Suprapubic skin (tissue), 4 donors: ENCODE results near the gene ZNF329. TPM values are rescaled to one million over a fixed set of nuclear protein-coding genes. Genes with fewer than 3 reads are reported as not detected.

Source experiments
- DNase-seq, 2 donors: peaks; one replicate each; pipeline ENCODE4 v3.0.0-alpha.2; 2019; ENCODE audit warnings: low spot score in 2 of 2
- H3K27ac ChIP-seq: fragments of 200-600 bp; sonication (generic); one replicate; pipeline ENCODE4 v1.5.1; 2019
- H3K27me3 ChIP-seq: fragments of 200-600 bp; sonication (generic); one replicate; pipeline ENCODE4 v1.5.1; 2019
- H3K36me3 ChIP-seq: fragments of 200-600 bp; sonication (generic); one replicate; pipeline ENCODE4 v1.5.1; 2019
- H3K4me1 ChIP-seq: fragments of 200-600 bp; sonication (generic); one replicate; pipeline ENCODE4 v1.5.1; 2019
- H3K4me3 ChIP-seq: fragments of 200-600 bp; sonication (generic); one replicate; pipeline ENCODE4 v1.5.1; 2019; ENCODE audit warnings: mild to moderate bottlenecking
- H3K9me3 ChIP-seq: fragments of 200-600 bp; sonication (generic); one replicate; pipeline ENCODE4 v1.5.1; 2019
- EP300 ChIP-seq: sonication (generic); formaldehyde crosslinking; IDR thresholded peaks from one replicate; pipeline ENCODE4 v1.6.1; 2017; ENCODE audit warnings: antibody characterized with exemption
- POLR2A ChIP-seq, 2 donors: fragments of 450-650 bp; IDR thresholded peaks; one replicate each; pipeline ENCODE4 v1.6.1; 2017; ENCODE audit warnings: antibody characterized with exemption in 2 of 2, mild to moderate bottlenecking in 2 of 2, moderate library complexity in 2 of 2
- POLR2AphosphoS5 ChIP-seq, 3 donors: sonication (generic); formaldehyde crosslinking; IDR thresholded peaks; one replicate each; pipeline ENCODE4 v1.6.1; 2017; ENCODE audit warnings: antibody characterized with exemption in 3 of 3
- WGBS: methylation state at CpG from one replicate; pipeline ENCODE4 v1.1.5; 2018; 5-methylcytosine and 5-hydroxymethylcytosine counted together
- total RNA-seq, 4 donors: library from RNA; depleted of rRNA; stranded (reverse); fragments of >200 nt; gene quantifications; one replicate each; pipeline ENCODE4 v1.1.0, GENCODE V29; 2016
- TF ChIP-seq, protein P1 (sequence below), 2 donors: fragments of 200-600 bp in 1 of 2; fragments of 450-650 bp in 1 of 2; sonication (generic) in 1 of 2; IDR thresholded peaks; one replicate each; pipeline ENCODE4 v1.5.1; 2016 to 2019; ENCODE audit warnings: antibody characterized with exemption in 2 of 2, mild to moderate bottlenecking in 1 of 2, moderate library complexity in 1 of 2

Gene ZNF329
- total RNA-seq, 4 donors from 2014 or later: 6.5 to 11.6 (median 9.9) TPM

DNA sequence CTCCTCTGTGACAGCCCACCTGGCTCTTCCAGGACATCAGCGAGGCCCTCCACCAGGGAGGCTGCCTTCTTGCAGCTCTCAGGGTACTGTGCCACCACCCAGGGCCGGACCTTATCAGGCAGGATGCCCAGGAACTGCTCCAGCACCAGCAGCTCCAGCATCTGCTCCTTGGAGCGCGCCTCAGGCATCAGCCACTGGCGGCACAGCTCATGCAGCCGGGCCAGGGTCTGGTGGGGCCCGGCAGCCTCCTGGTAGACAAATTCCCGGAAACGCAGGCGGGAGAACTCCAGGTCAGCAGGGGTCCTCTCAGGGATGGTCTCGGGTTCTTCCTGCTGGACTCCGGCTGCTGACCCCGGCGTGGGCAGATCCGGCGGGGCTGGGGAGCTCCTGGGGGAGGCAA lies 60.7 kb downstream of the ZNF329 start:
- Histone ChIP-seq H3K4me1 (no peaks in the 10 kb centered on the region), H3K4me3 (no peak overlapping the region), H3K27me3 (no peaks in the 10 kb centered on the region), H3K27ac (no peak overlapping the region), H3K36me3 (peaks cover 44% of the 10 kb centered on the region), H3K9me3 (peaks cover 44% of the 10 kb centered on the region)
- WGBS: 98% methylated on average over 6 of the region's 16 CpGs
- DNase-seq: no peak
- TF ChIP-seq, protein P1, sequence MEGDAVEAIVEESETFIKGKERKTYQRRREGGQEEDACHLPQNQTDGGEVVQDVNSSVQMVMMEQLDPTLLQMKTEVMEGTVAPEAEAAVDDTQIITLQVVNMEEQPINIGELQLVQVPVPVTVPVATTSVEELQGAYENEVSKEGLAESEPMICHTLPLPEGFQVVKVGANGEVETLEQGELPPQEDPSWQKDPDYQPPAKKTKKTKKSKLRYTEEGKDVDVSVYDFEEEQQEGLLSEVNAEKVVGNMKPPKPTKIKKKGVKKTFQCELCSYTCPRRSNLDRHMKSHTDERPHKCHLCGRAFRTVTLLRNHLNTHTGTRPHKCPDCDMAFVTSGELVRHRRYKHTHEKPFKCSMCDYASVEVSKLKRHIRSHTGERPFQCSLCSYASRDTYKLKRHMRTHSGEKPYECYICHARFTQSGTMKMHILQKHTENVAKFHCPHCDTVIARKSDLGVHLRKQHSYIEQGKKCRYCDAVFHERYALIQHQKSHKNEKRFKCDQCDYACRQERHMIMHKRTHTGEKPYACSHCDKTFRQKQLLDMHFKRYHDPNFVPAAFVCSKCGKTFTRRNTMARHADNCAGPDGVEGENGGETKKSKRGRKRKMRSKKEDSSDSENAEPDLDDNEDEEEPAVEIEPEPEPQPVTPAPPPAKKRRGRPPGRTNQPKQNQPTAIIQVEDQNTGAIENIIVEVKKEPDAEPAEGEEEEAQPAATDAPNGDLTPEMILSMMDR (IDR thresholded peaks at IDR 0.05): no peak
- TF ChIP-seq EP300 (no peak), POLR2A (IDR thresholded peaks at IDR 0.05) (no peak), POLR2AphosphoS5 (IDR thresholded peaks at IDR 0.05) (no peak)

DNA sequence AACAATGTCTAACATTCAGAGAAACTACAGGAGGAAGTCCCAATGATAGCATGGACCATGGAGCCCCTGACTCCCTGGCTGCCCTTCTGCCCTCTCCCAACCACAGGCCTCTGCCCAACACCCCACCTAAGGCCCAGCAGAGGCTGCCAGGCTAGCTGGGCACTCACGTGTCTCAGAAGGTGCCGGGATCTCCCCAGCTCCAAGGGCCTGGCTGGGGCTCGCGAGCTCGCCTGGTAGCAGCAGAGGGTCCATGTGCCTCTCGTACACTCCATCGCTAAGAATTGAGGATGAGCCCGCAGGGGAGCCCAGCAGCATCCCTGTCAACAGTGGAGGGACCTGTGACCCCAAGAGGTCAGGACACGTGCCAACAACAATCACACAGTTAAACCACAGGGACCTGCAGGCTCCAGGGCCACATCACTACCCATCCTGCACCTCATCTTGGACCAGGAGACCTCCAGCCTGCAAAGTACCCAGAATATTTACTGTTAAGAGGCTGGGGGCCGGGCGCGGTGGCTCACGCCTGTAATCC lies 62.0 kb downstream of the ZNF329 start:
- TF ChIP-seq EP300 (no peak), POLR2AphosphoS5 (IDR thresholded peaks at IDR 0.05) (no peak), POLR2A (IDR thresholded peaks at IDR 0.05) (no peak)
- TF ChIP-seq, protein P1 (IDR thresholded peaks at IDR 0.05): no peak
- Histone ChIP-seq H3K27me3 (no peaks in the 10 kb centered on the region), H3K4me3 (no peak overlapping the region), H3K9me3 (peaks cover 52% of the 10 kb centered on the region), H3K4me1 (no peaks in the 10 kb centered on the region), H3K27ac (no peak overlapping the region), H3K36me3 (peaks cover 53% of the 10 kb centered on the region)
- no peak for DNase-seq
- WGBS: 99% methylated on average over 13 of the region's 13 CpGs

DNA sequence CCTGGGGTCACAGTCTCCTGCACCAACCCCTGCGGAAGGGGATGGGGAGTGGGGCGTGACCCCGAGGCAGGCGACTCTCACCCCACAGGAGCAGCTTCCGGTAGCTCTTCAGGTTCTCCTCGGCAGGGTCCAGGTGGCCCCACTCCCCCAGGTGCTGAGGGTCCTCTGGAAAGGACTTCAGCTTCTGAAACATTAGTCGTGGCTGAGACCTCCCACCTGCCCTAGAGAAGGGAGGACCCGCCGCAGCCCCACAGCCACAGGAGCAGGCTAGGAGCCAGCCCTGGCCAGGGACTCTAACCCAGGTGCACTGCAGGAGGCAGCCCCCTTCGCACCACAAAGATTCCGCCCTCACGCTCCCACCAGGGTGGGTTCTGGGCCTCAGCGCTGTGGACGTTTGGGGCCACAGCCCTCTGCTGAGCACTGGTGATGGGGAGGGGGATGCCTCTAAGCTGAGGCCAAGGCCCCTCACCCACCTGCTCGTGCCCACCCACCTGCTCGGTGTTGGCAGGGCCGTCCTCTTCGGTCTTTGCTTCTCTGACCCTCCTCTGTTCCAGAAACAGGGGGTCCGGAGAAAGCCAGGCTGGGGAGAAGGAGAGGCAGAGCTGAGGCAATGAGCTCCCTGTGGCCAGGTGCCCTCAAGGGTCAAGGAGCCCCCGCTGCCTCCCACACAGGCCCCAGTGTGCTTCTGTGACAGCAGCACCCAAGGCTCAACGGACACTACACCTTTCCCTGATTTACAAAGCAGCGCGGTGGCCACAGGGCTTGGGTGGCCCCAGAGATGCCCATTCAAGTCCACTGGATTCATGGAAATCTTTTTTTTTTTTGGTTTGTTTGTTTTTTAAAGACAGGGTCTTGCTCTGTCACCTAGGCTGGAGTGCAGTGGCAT lies 63.5 kb downstream of the ZNF329 start:
- DNase-seq: no peak
- H3K27me3 ChIP-seq: no peaks in the 10 kb centered on the region
- H3K4me3 ChIP-seq: no peak overlapping the region
- 92% methylated on average over 23 of the region's 23 CpGs for WGBS
- no peaks in the 10 kb centered on the region for H3K4me1 ChIP-seq
- H3K36me3 ChIP-seq: peaks cover 53% of the 10 kb centered on the region
- H3K9me3 ChIP-seq: peaks cover 57% of the 10 kb centered on the region
- H3K27ac ChIP-seq: no peak overlapping the region
- TF ChIP-seq, protein P1 (IDR thresholded peaks at IDR 0.05): no peak
- no peak for TF ChIP-seq POLR2A (IDR thresholded peaks at IDR 0.05)
- no peak for TF ChIP-seq POLR2AphosphoS5 (IDR thresholded peaks at IDR 0.05)
- TF ChIP-seq EP300: no peak

DNA sequence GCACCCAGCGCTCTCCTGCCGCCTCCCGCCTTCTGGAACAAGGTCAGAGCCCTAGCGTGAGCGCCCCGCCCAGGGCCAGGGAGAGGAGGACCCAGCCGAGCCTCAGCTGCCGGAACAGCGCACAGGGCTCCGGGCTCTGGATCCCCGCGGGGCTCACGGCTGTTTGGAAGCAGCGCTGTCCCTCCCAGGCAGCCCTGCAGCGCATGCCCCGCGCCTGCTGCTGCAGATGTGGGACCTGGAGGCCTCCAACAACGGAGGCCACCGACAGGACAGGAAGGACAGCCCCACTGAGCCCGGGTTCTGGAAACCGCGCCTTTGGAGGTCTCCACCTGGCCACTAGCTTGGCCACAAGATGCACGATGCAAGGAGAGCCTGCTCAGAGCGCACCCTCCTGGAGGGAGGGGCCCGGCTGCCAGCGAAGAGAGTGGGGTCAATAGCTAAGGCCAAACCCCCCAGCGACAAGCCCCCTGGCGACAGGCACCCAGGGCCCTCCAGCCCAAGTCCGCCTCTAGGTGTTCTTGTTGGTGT lies 65.2 kb downstream of the ZNF329 start:
- Histone ChIP-seq H3K4me3 (no peak overlapping the region), H3K9me3 (peaks cover 57% of the 10 kb centered on the region), H3K27ac (no peak overlapping the region), H3K36me3 (peaks cover 53% of the 10 kb centered on the region), H3K4me1 (no peaks in the 10 kb centered on the region), H3K27me3 (no peaks in the 10 kb centered on the region)
- no peak for DNase-seq
- TF ChIP-seq, protein P1 (IDR thresholded peaks at IDR 0.05): no peak
- TF ChIP-seq POLR2AphosphoS5 (IDR thresholded peaks at IDR 0.05) (no peak), EP300 (no peak), POLR2A (IDR thresholded peaks at IDR 0.05) (no peak)
- WGBS: no CpG with 5 or more reads among the region's 29 CpGs
